Ascending aorta (tissue), 2 donors: ENCODE data around the gene SGCD. TPM values are rescaled to one million over a fixed set of nuclear protein-coding genes. Genes with fewer than 3 reads are reported as not detected.

Source experiments
- DNase-seq, 2 donors: peaks; one replicate each; pipeline ENCODE4 v3.0.0-alpha.2; 2019; ENCODE audit warnings: low spot score in 2 of 2
- H3K27ac ChIP-seq, 2 donors: fragments of 200-600 bp; sonication (generic); one replicate each; pipeline ENCODE4 v1.5.1; 2016 to 2017; ENCODE audit warnings: mild to moderate bottlenecking in 1 of 2
- H3K27me3 ChIP-seq: fragments of 200-600 bp; sonication (generic); one replicate; pipeline ENCODE4 v1.5.1; 2017
- H3K36me3 ChIP-seq, 2 donors: fragments of 200-600 bp; sonication (generic); one replicate each; pipeline ENCODE4 v1.5.1; 2016
- H3K4me1 ChIP-seq, 2 donors: fragments of 200-600 bp; sonication (generic); one replicate each; pipeline ENCODE4 v1.5.1; 2016 to 2017; ENCODE audit warnings: mild to moderate bottlenecking in 1 of 2
- H3K4me3 ChIP-seq, 2 donors: fragments of 200-600 bp; sonication (generic); one replicate each; pipeline ENCODE4 v1.5.1; 2016 to 2017; ENCODE audit warnings: mild to moderate bottlenecking in 1 of 2
- H3K9me3 ChIP-seq, 2 donors: fragments of 200-600 bp; sonication (generic); one replicate each; pipeline ENCODE4 v1.5.1; 2016
- intact Hi-C: fragments of 100-400 bp; cut with DNase I; formaldehyde crosslinking; loops from one replicate; pipeline ENCODE4 v1.15.1; 2023
- total RNA-seq: library from RNA; depleted of rRNA; stranded (reverse); fragments of >200 nt; gene quantifications from one replicate; pipeline ENCODE4 v1.1.0, GENCODE V29; 2016
- TF ChIP-seq, protein P1 (sequence below), 3 experiments: fragments of 200-600 bp in 2 of 3; fragments of 450-650 bp in 1 of 3; sonication (generic) in 2 of 3; IDR thresholded peaks; one replicate each; pipeline ENCODE4 v1.5.1; 2016 to 2019; ENCODE audit warnings: antibody characterized with exemption in 3 of 3, mild to moderate bottlenecking in 1 of 3, moderate library complexity in 1 of 3

SGCD gene
- total RNA-seq, 1 donor from 2014 or later: 4.0 TPM

- H3K27me3 ChIP-seq: no peaks in the 10 kb centered on the region
- no peak for DNase-seq
- H3K4me3 ChIP-seq: no peak overlapping the region
- TF ChIP-seq, protein P1, sequence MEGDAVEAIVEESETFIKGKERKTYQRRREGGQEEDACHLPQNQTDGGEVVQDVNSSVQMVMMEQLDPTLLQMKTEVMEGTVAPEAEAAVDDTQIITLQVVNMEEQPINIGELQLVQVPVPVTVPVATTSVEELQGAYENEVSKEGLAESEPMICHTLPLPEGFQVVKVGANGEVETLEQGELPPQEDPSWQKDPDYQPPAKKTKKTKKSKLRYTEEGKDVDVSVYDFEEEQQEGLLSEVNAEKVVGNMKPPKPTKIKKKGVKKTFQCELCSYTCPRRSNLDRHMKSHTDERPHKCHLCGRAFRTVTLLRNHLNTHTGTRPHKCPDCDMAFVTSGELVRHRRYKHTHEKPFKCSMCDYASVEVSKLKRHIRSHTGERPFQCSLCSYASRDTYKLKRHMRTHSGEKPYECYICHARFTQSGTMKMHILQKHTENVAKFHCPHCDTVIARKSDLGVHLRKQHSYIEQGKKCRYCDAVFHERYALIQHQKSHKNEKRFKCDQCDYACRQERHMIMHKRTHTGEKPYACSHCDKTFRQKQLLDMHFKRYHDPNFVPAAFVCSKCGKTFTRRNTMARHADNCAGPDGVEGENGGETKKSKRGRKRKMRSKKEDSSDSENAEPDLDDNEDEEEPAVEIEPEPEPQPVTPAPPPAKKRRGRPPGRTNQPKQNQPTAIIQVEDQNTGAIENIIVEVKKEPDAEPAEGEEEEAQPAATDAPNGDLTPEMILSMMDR (IDR thresholded peaks at IDR 0.05): no peak
- no peak overlapping the region for H3K27ac ChIP-seq
- H3K4me1 ChIP-seq: peaks cover 0 to 6% of the 10 kb centered on the region in 2 donors
- no peaks in the 10 kb centered on the region for H3K36me3 ChIP-seq
- intact Hi-C loops: no loop called here
- no peaks in the 10 kb centered on the region for H3K9me3 ChIP-seq
These were observed 79.0 kb downstream of the SGCD start for GRCh38 chr5:156405988-156406387.

GRCh38 chr5:156407251-156407650, 80.3 kb downstream of the SGCD start:
- Histone ChIP-seq H3K27ac (no peak overlapping the region), H3K4me3 (no peak overlapping the region), H3K36me3 (no peaks in the 10 kb centered on the region), H3K9me3 (no peaks in the 10 kb centered on the region), H3K4me1 (peaks cover 0 to 10% of the 10 kb centered on the region in 2 donors), H3K27me3 (no peaks in the 10 kb centered on the region)
- TF ChIP-seq, protein P1 (IDR thresholded peaks at IDR 0.05): no peak
- no peak for DNase-seq
- intact Hi-C loops: no loop called here

DNA sequence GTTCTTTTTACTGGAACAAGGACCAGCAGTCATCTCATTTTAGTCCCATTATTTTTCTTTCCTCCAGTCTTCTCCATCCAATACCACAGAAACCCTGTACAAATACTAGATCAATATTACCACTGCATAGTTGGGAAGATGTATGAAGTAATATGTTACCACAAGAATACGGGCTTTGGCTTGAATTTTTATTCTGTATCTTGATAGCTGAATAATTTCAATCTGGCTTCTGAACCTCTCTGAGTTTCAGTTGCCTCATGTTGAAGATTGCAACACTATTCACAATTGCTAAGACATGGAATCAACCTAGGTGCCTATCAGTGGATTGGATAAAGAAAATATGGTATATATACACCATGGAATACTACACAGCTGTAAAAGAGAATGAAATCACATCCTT, 82.9 kb downstream of the SGCD start:
- no peaks in the 10 kb centered on the region for H3K9me3 ChIP-seq
- DNase-seq: no peak
- intact Hi-C loops: no loop called here
- H3K27me3 ChIP-seq: no peaks in the 10 kb centered on the region
- TF ChIP-seq, protein P1 (IDR thresholded peaks at IDR 0.05): no peak
- no peak overlapping the region for H3K4me3 ChIP-seq
- no peak overlapping the region for H3K27ac ChIP-seq
- H3K36me3 ChIP-seq: no peaks in the 10 kb centered on the region
- H3K4me1 ChIP-seq: peaks cover 0 to 12% of the 10 kb centered on the region in 2 donors

GRCh38 chr5:156411185-156411613, 84.2 kb downstream of the SGCD start:
- no peaks in the 10 kb centered on the region for H3K9me3 ChIP-seq
- TF ChIP-seq, protein P1 (IDR thresholded peaks at IDR 0.05): no peak
- intact Hi-C loops: no loop called here
- H3K36me3 ChIP-seq: no peaks in the 10 kb centered on the region
- H3K27ac ChIP-seq: peak overlapping the region; percentile 70 to 71
- peaks cover 0 to 12% of the 10 kb centered on the region in 2 donors for H3K4me1 ChIP-seq
- peak overlapping the region in 1 of 2 donors; percentile 46 for H3K4me3 ChIP-seq
- no peak for DNase-seq
- H3K27me3 ChIP-seq: no peaks in the 10 kb centered on the region

GRCh38 chr5:156411957-156412356, 85.0 kb downstream of the SGCD start:
- no peak for DNase-seq
- TF ChIP-seq, protein P1 (IDR thresholded peaks at IDR 0.05): no peak
- H3K27me3 ChIP-seq: no peaks in the 10 kb centered on the region
- H3K9me3 ChIP-seq: no peaks in the 10 kb centered on the region
- intact Hi-C loops: no loop called here
- H3K4me3 ChIP-seq: no peak overlapping the region
- peak overlapping the region in 1 of 2 donors; percentile 70 for H3K27ac ChIP-seq
- H3K4me1 ChIP-seq: peaks cover 0 to 12% of the 10 kb centered on the region in 2 donors
- no peaks in the 10 kb centered on the region for H3K36me3 ChIP-seq

DNA sequence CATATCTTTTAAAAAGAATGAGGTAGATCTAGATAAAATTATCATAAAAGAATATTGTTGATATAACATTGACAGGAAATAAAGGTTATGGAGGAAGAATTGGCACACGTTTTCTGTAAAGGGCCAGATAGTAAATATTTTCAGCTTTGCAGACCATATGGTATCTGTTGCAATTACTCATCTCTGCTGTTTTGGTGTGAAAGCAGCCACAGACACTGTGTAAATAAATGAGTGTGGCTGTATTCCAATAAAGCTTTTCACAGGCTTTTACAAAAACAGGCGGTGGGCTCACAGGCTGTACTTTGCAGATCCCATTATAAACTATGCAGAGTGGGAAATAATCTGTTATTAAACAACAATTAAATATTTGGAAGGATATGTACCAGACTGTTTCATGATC, 87.4 kb downstream of the SGCD start:
- no peaks in the 10 kb centered on the region for H3K9me3 ChIP-seq

More for the DNA sequence above, 87.4 kb downstream of the SGCD start:
- TF ChIP-seq, protein P1 (IDR thresholded peaks at IDR 0.05): no peak
- no peak for DNase-seq
- Histone ChIP-seq H3K4me3 (no peak overlapping the region), H3K4me1 (peaks cover 0 to 9% of the 10 kb centered on the region in 2 donors), H3K36me3 (no peaks in the 10 kb centered on the region), H3K27me3 (no peaks in the 10 kb centered on the region), H3K27ac (no peak overlapping the region)
- intact Hi-C loops: no loop called here
